GM12878 (cell line): ENCODE measurements around the gene CDYL. TPM values are rescaled to one million over a fixed set of nuclear protein-coding genes. Genes with fewer than 3 reads are reported as not detected.

Experiments used
- ATAC-seq: fragments of 200-7000 bp; cut with Tn5 transposase; 3 replicates; pipeline ENCODE4 v1.9.1; 2020; ENCODE audit warnings: mild to moderate bottlenecking, moderate library complexity
- BruUV-seq: library from RNA; stranded (reverse); fragments of 400-500 nt; replicated peaks from 2 replicates; lab custom pipeline; 2021; lab: Mats Ljungman, UMichigan
- CTCF ChIA-PET: fragments of 300-600 bp; sonication (Branson Sonifier 250); formaldehyde crosslinking; extraction: SDS; loops from one replicate; lab custom pipeline; 2021; ENCODE audit warnings: inconsistent platforms; lab: Yijun Ruan, JAX
- POLR2A ChIA-PET: fragments of 350-600 bp; formaldehyde crosslinking; extraction: SDS; loops from one replicate; lab custom pipeline; 2021; ENCODE audit warnings: inconsistent platforms; lab: Charles Lee
- RAD21 ChIA-PET: fragments of 300-600 bp; sonication (Branson Sonifier 250); formaldehyde crosslinking; loops from one replicate; lab custom pipeline; 2023; ENCODE audit warnings: antibody characterized with exemption; ENCODE audit not compliant: unreplicated experiment; lab: Charles Lee
- SMC1A ChIA-PET: fragments of 300-600 bp; sonication (Branson Sonifier 250); formaldehyde crosslinking; loops from one replicate; lab custom pipeline; 2023; ENCODE audit not compliant: unreplicated experiment, uncharacterized antibody; lab: Charles Lee
- DNase-seq: peaks from one replicate; pipeline ENCODE4 v3.0.0-alpha.2; 2011; ENCODE audit warnings: low read depth, low spot score
- FAIRE-seq: peaks from 3 replicates; lab custom pipeline; 2011; peaks lifted over from hg19 to GRCh38; lab: Jason Lieb, UNC
- H2AFZ ChIP-seq: 2 replicates; pipeline ENCODE4 v1.6.0; 2011; ENCODE audit warnings: low read depth, low read length, control low read depth; ENCODE audit not compliant: control insufficient read depth
- H3K27ac ChIP-seq: 2 replicates; pipeline ENCODE4 v1.5.1; 2011; ENCODE audit warnings: control low read depth; ENCODE audit not compliant: control insufficient read depth, insufficient read depth
- H3K27me3 ChIP-seq, 2 experiments: replicated peaks in 1 of 2; 2 replicates each; pipeline versions ENCODE4 v1.6.0 to v1.6.1; 2011; ENCODE audit warnings: low read length in 1 of 2; ENCODE audit not compliant: control insufficient read depth in 2 of 2, insufficient read depth in 2 of 2
- H3K36me3 ChIP-seq, 2 experiments: 2 replicates each; pipeline ENCODE4 v1.5.1; 2011; ENCODE audit warnings: low read length in 1 of 2; ENCODE audit not compliant: control insufficient read depth in 2 of 2, insufficient read depth in 2 of 2
- H3K4me1 ChIP-seq: 2 replicates; pipeline ENCODE4 v1.6.1; 2011; ENCODE audit warnings: mild to moderate bottlenecking, low read length, moderate library complexity, mixed read lengths; ENCODE audit not compliant: control insufficient read depth, insufficient read depth
- H3K4me2 ChIP-seq: 2 replicates; pipeline ENCODE4 v1.6.0; 2011; ENCODE audit warnings: control low read depth; ENCODE audit not compliant: control insufficient read depth, insufficient read depth
- H3K4me3 ChIP-seq: fragments of 200-600 bp; sonication (generic); 2 replicates; pipeline ENCODE4 v1.5.1; 2016
- H3K79me2 ChIP-seq: 2 replicates; pipeline ENCODE4 v1.6.0; 2011; ENCODE audit warnings: low read length; ENCODE audit not compliant: control insufficient read depth, insufficient read depth
- H3K9ac ChIP-seq: 2 replicates; pipeline ENCODE4 v1.8.0; 2011; ENCODE audit warnings: low read length, control low read depth, mixed read lengths; ENCODE audit not compliant: control insufficient read depth, insufficient read depth
- H3K9me3 ChIP-seq: replicated peaks from 3 replicates; pipeline ENCODE4 v1.5.1; 2011; ENCODE audit warnings: mild to moderate bottlenecking, low read length; ENCODE audit not compliant: control insufficient read depth, insufficient read depth
- H4K20me1 ChIP-seq: 2 replicates; pipeline ENCODE4 v1.6.0; 2011; ENCODE audit not compliant: control insufficient read depth, insufficient read depth
- CHD4 ChIP-seq: fragments of 200-600 bp; sonication (generic); IDR thresholded peaks from 2 replicates; pipeline ENCODE4 v1.6.1; 2016; ENCODE audit warnings: mild to moderate bottlenecking
- MTA2 ChIP-seq: fragments of 450-650 bp; IDR thresholded peaks from 2 replicates; pipeline ENCODE4 v1.6.1; 2016; ENCODE audit warnings: low read depth, mild to moderate bottlenecking, moderate library complexity
- POLR2A ChIP-seq: IDR thresholded peaks from 2 replicates; pipeline ENCODE4 v1.6.1; 2011; ENCODE audit warnings: low read depth, mild to moderate bottlenecking, low read length
- POLR2AphosphoS2 ChIP-seq: IDR thresholded peaks from 2 replicates; pipeline ENCODE4 v1.6.1; 2011; ENCODE audit warnings: low read depth, mild to moderate bottlenecking, low read length, improper control_type of control experiment, moderate library complexity
- SMC3 ChIP-seq: IDR thresholded peaks from 2 replicates; pipeline ENCODE4 v1.6.1; 2011; ENCODE audit warnings: low read length, improper control_type of control experiment, borderline replicate concordance
- TCF7 ChIP-seq: IDR thresholded peaks from 2 replicates; pipeline ENCODE4 v1.6.1; 2014; ENCODE audit warnings: antibody characterized with exemption, borderline replicate concordance
- WGBS: methylation state at CpG from one replicate; pipeline ENCODE4 v1.1.6; 2016; ENCODE audit warnings: low lambda C conversion rate; ENCODE audit not compliant: insufficient replicate concordance, insufficient coverage; ENCODE audit errors: missing lambda C conversion rate; 5-methylcytosine and 5-hydroxymethylcytosine counted together
- in situ Hi-C: fragments of 300-500 bp; cut with MboI; formaldehyde crosslinking; loops from 9 replicates; pipeline ENCODE4 v1.14.3; 2018; ENCODE audit warnings: mixed read lengths
- intact Hi-C: fragments of 100-400 bp; cut with micrococcal nuclease; formaldehyde crosslinking; loops from one replicate; pipeline ENCODE4 v1.14.2; 2022; ENCODE audit not compliant: unreplicated experiment
- polyA plus RNA-seq, 11 experiments: library from polyadenylated mRNA; depleted of rRNA in 4 of 11; unstranded in 6 of 11; stranded (reverse) in 5 of 11; fragments of >200 nt; fragmentation: Nextera tagmentation in 4 of 11; fragmentation: Illumina TruSeq in 1 of 11; extraction: Ambion mirVana in 4 of 11; extraction: Trizol in 1 of 11; gene quantifications; 1 replicate in 1 of 11; 2 replicates in 10 of 11; pipeline versions ENCODE4 v1.2.1 to v1.2.3, GENCODE V29; 2011 to 2016; ENCODE audit warnings: inconsistent platforms in 2 of 11, missing spikeins in 2 of 11, low read depth in 1 of 11
- total RNA-seq, 4 experiments: library from RNA; depleted of rRNA in 3 of 4; stranded (reverse); fragments of >200 nt in 3 of 4; fragmentation: Illumina TruSeq in 1 of 4; extraction: Trizol in 1 of 4; gene quantifications; 2 replicates each; pipeline versions ENCODE4 v1.2.1 to v1.2.3, GENCODE V29; 2013 to 2021
- TF ChIP-seq, protein P1 (sequence below): fragments of 450-650 bp; conservative IDR thresholded peaks from 2 replicates; pipeline ENCODE4 v1.6.1; 2017; ENCODE audit warnings: mild to moderate bottlenecking, moderate library complexity
- TF ChIP-seq, protein P2 (sequence below): IDR thresholded peaks from 2 replicates; pipeline ENCODE4 v1.6.1; 2011; ENCODE audit warnings: mild to moderate bottlenecking, low read depth, low read length, moderate library complexity; ENCODE audit not compliant: insufficient replicate concordance

The CDYL gene
- total and polyA plus RNA-seq, 10 of the 15 experiments (the other 5 are each of a cell fraction or from before 2014, with no cell fraction given), result 9.3 to 61.2 (median 28.5) TPM

- CTCF ChIA-PET, result no interaction called here
- Histone ChIP-seq H3K9ac (no peak overlapping the region), H3K79me2 (no peaks in the 10 kb centered on the region; the same call in 1 of the 2 replicates), H3K27ac (no peak overlapping the region), H3K9me3 (no peaks in the 10 kb centered on the region), H3K4me3 (no peak overlapping the region)
- DNase-seq, result no peak
- FAIRE-seq, result no peak
- POLR2A ChIA-PET, result interaction anchor here (0.6 kb wide), 1 partner anchor 207 kb away, joined by 5 read pairs; no protein-coding TSS in a partner anchor
- TF ChIP-seq POLR2A, result peak; percentile 28; the same call in 1 of the 2 replicates
- no peak for TF ChIP-seq SMC3
- no peak for TF ChIP-seq CHD4
- no peak for TF ChIP-seq TCF7
- no peak for TF ChIP-seq MTA2
- TF ChIP-seq POLR2AphosphoS2, result no peak
- TF ChIP-seq, protein P1, sequence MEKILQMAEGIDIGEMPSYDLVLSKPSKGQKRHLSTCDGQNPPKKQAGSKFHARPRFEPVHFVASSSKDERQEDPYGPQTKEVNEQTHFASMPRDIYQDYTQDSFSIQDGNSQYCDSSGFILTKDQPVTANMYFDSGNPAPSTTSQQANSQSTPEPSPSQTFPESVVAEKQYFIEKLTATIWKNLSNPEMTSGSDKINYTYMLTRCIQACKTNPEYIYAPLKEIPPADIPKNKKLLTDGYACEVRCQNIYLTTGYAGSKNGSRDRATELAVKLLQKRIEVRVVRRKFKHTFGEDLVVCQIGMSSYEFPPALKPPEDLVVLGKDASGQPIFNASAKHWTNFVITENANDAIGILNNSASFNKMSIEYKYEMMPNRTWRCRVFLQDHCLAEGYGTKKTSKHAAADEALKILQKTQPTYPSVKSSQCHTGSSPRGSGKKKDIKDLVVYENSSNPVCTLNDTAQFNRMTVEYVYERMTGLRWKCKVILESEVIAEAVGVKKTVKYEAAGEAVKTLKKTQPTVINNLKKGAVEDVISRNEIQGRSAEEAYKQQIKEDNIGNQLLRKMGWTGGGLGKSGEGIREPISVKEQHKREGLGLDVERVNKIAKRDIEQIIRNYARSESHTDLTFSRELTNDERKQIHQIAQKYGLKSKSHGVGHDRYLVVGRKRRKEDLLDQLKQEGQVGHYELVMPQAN, result no peak
- TF ChIP-seq, protein P2, sequence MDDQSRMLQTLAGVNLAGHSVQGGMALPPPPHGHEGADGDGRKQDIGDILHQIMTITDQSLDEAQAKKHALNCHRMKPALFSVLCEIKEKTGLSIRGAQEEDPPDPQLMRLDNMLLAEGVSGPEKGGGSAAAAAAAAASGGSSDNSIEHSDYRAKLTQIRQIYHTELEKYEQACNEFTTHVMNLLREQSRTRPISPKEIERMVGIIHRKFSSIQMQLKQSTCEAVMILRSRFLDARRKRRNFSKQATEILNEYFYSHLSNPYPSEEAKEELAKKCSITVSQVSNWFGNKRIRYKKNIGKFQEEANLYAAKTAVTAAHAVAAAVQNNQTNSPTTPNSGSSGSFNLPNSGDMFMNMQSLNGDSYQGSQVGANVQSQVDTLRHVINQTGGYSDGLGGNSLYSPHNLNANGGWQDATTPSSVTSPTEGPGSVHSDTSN, result no peak
- TF ChIP-seq, all 136 proteins: peak for 1
- Histone ChIP-seq H3K4me1 (peaks cover 11% of the 10 kb centered on the region), H2AFZ (no peak overlapping the region), H3K36me3 (peaks cover 40% of the 10 kb centered on the region in 2 experiments), H3K27me3 (no peaks in the 10 kb centered on the region), H4K20me1 (no peaks in the 10 kb centered on the region), H3K4me2 (no peak overlapping the region)
- SMC1A ChIA-PET, result no interaction called here
- no TSS peak for BruUV-seq
- ATAC-seq, result no peak
- in situ Hi-C loops (no loop called here), intact Hi-C loops (no loop called here)
- 91% methylated on average over 11 of the region's 11 CpGs for whole genome bisulfite sequencing
- RAD21 ChIA-PET, result no interaction called here
Observed at GRCh38 chr6:4946521-4946920, 170.3 kb downstream of the CDYL start.
